ENCODE results near the gene RELN.

DNA sequence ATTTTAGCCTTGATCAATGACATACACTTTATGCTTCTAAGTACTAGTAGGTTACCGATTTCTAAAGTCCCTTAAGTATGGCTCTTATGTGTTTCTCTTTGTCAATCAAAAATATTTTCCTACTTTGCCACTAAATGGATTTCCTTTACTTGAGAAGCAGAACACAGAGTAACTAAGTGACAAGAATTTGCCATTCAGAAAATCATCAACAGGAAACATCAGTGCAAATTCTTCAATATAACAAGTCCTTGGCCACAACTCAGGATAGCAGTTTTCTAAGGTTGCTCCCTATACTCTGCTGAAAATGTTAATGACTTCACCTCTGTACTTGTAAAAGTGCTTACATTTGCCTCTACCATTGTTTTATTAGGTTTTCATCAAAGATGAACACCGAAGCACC lies 303.8 kb downstream of the RELN start:
- TF ChIP-seq, protein P1, sequence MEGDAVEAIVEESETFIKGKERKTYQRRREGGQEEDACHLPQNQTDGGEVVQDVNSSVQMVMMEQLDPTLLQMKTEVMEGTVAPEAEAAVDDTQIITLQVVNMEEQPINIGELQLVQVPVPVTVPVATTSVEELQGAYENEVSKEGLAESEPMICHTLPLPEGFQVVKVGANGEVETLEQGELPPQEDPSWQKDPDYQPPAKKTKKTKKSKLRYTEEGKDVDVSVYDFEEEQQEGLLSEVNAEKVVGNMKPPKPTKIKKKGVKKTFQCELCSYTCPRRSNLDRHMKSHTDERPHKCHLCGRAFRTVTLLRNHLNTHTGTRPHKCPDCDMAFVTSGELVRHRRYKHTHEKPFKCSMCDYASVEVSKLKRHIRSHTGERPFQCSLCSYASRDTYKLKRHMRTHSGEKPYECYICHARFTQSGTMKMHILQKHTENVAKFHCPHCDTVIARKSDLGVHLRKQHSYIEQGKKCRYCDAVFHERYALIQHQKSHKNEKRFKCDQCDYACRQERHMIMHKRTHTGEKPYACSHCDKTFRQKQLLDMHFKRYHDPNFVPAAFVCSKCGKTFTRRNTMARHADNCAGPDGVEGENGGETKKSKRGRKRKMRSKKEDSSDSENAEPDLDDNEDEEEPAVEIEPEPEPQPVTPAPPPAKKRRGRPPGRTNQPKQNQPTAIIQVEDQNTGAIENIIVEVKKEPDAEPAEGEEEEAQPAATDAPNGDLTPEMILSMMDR (IDR thresholded peaks at IDR 0.05) = no peak
- no peak for TF ChIP-seq POLR2A (IDR thresholded peaks at IDR 0.05)

Data from lower leg skin (tissue), 3 donors.